ACC112 (cell line): ENCODE measurements around the gene SLC45A1.

Source experiments
- H2AFZ ChIP-seq: fragments of 200-600 bp; sonication (generic); one replicate; pipeline ENCODE4 v1.6.0; 2017; ENCODE audit warnings: antibody characterized with exemption, low read length; ENCODE audit not compliant: unreplicated experiment
- H3K27ac ChIP-seq: fragments of 200-600 bp; sonication (generic); 2 replicates; pipeline ENCODE4 v1.5.1; 2014; ENCODE audit warnings: low read depth, mild to moderate bottlenecking, antibody characterized with exemption, low read length, moderate library complexity
- H3K27me3 ChIP-seq: fragments of 200-600 bp; sonication (generic); 2 replicates; pipeline ENCODE4 v1.6.1; 2014; ENCODE audit warnings: mild to moderate bottlenecking, antibody characterized with exemption, low read length, moderate library complexity, mixed read lengths; ENCODE audit not compliant: insufficient read depth
- H3K36me3 ChIP-seq: fragments of 200-600 bp; sonication (generic); 2 replicates; pipeline ENCODE4 v1.6.1; 2016; ENCODE audit warnings: mild to moderate bottlenecking, antibody characterized with exemption, low read length, moderate library complexity, mixed read lengths; ENCODE audit not compliant: insufficient read depth
- H3K4me1 ChIP-seq: fragments of 200-600 bp; sonication (generic); one replicate; pipeline ENCODE4 v1.6.1; 2016; ENCODE audit warnings: low read length, mixed read lengths; ENCODE audit not compliant: insufficient read depth, unreplicated experiment, control insufficient read depth
- H3K4me3 ChIP-seq: fragments of 200-600 bp; sonication (generic); 2 replicates; pipeline ENCODE4 v1.5.1; 2014; ENCODE audit warnings: mild to moderate bottlenecking, low read depth, low read length
- H3K79me2 ChIP-seq: fragments of 200-600 bp; sonication (generic); one replicate; pipeline ENCODE4 v1.6.0; 2016; ENCODE audit warnings: low read length; ENCODE audit not compliant: control insufficient read depth, unreplicated experiment, insufficient read depth

The SLC45A1 gene

GRCh38 chr1:8362701-8363101 is 44.8 kb downstream of the SLC45A1 start:
- Histone ChIP-seq H3K36me3 (peaks cover 25% of the 10 kb centered on the region; the same call in 1 of the 2 replicates), H2AFZ (no peak overlapping the region), H3K79me2 (peaks cover 18% of the 10 kb centered on the region), H3K27ac (no peak overlapping the region), H3K4me1 (no peaks in the 10 kb centered on the region), H3K4me3 (no peak overlapping the region), H3K27me3 (no peaks in the 10 kb centered on the region)

DNA sequence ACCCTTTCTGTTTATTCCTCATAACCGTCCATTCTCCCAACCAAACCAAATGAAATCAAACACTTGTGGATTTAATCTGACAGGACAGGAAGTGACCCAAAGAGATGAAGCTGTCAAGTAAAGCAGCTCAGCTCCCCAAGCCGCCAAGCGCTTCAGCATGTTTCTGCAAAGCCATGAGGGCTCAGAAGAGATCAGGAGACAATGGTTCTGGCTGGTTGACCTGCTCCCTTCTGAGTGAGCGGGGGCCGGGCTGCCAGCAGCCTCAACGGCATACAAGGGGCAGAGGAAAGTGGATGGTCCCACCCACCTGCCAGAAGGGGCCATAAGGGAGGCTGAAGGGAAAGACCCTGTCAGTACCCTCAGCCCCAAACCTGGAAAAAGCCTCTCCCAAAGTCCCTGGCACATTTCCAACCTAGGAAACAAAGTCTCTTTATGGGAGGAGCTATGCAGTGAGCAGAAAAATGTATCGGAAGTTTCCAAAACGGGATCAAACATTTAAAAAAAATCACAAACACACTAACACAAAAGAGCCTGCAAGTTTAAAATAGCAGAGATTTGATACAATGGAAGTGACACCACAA is 45.4 kb downstream of the SLC45A1 start:
- Histone ChIP-seq H3K36me3 (peaks cover 22% of the 10 kb centered on the region; the same call in 1 of the 2 replicates), H3K4me1 (no peaks in the 10 kb centered on the region), H3K27ac (no peak overlapping the region), H3K4me3 (no peak overlapping the region), H3K27me3 (no peaks in the 10 kb centered on the region), H3K79me2 (peaks cover 21% of the 10 kb centered on the region), H2AFZ (no peak overlapping the region)

GRCh38 chr1:8363767-8364301 is 45.9 kb downstream of the SLC45A1 start:
- Histone ChIP-seq H3K36me3 (peaks cover 22% of the 10 kb centered on the region; the same call in 1 of the 2 replicates), H3K4me3 (no peak overlapping the region), H2AFZ (no peak overlapping the region), H3K27me3 (no peaks in the 10 kb centered on the region), H3K4me1 (no peaks in the 10 kb centered on the region), H3K79me2 (peaks cover 21% of the 10 kb centered on the region), H3K27ac (no peak overlapping the region)

DNA sequence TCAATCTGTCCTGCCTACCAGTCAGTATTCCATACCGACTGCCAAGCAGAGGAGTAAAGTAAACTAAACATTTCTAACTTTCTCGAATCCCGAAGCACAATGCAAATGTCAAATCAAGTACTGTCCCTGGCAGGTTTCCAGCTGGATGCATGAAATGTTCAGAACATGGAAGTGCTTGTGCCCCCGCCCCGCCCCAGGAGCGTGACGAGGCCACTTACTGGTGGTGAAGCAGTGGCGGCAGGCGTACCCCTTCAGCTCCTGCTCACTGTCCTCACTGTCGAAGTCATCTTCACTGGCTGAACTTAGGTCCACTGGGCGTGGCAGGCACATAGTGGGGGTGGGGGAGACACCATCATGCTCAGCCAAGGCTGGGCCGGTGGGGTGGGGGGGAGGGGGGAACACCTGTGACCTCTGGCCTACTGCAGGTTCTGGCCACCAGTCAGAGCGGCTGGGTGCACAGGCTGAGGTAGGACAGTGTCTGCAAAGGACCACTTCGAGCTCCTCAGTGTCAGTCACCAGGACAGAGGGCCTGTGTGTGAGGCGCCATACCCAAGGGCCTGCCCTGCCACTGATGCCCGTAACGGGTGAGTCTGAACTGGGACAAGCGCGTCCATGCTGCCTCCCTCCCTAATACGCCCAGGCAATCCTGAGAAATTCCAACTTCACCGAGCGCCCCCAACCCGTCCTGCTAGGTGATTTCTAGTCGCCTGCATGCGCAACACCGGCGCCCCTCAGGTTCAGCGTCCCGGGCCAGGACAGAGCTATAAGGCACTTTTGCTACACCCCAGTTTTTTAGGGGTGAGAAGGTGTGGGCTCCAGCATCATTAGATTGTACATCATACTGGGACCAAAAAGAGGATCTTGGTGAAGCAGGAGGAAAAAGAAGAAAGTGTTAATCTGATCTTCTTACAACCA is 46.9 kb downstream of the SLC45A1 start:
- H2AFZ ChIP-seq = no peak overlapping the region
- no peaks in the 10 kb centered on the region for H3K4me1 ChIP-seq
- H3K36me3 ChIP-seq = peaks cover 22% of the 10 kb centered on the region; the same call in 1 of the 2 replicates

GRCh38 chr1:8365661-8366362 is 47.9 kb downstream of the SLC45A1 start:
- Histone ChIP-seq H3K27me3 (no peaks in the 10 kb centered on the region), H3K79me2 (peaks cover 26% of the 10 kb centered on the region), H3K4me1 (peaks cover under 1% of the 10 kb centered on the region), H2AFZ (no peak overlapping the region), H3K36me3 (peaks cover 22% of the 10 kb centered on the region; the same call in 1 of the 2 replicates), H3K4me3 (no peak overlapping the region), H3K27ac (no peak overlapping the region)

More for the DNA sequence above, 46.9 kb downstream of the SLC45A1 start:
- Histone ChIP-seq H3K79me2 (peaks cover 21% of the 10 kb centered on the region), H3K27me3 (no peaks in the 10 kb centered on the region), H3K4me3 (no peak overlapping the region), H3K27ac (no peak overlapping the region)

DNA sequence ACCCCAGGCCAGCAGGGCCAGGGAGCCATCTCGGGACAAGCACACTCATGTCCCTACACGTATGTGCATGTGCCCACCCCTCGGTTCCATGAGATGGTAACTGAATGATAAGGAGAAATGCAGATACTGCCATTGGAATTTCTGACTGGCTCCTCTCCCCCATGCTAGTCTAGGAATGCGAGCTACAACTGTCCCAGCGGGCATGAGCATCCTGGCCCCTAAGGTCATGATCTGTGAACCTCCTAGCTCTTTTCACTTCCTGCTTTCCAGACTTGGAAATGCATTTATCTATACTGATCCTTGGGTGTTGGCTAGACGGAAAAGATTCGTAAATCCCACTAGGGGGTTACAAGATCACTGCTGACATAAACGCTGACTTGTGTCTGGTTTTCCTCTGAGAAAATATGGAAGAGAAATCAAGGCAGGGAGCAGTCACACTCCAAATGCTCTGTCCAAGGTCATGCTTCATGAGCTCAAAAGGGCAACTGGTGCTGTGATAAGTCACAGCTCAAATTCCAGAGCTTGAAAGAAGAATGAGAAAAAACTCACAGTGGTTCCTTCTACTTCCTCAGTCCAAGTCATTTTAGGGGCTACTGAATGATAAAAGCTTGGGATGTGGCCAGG is 49.8 kb downstream of the SLC45A1 start:
- no peak overlapping the region for H3K4me3 ChIP-seq
- peaks cover 5% of the 10 kb centered on the region for H3K4me1 ChIP-seq
- H3K79me2 ChIP-seq = peaks cover 45% of the 10 kb centered on the region

GRCh38 chr1:8368956-8369639 is 51.2 kb downstream of the SLC45A1 start:
- no peak overlapping the region for H3K4me3 ChIP-seq
- no peaks in the 10 kb centered on the region for H3K27me3 ChIP-seq
- H3K36me3 ChIP-seq = peaks cover 5% of the 10 kb centered on the region; the same call in 1 of the 2 replicates
- H2AFZ ChIP-seq = no peak overlapping the region
- H3K27ac ChIP-seq = no peak overlapping the region
- peaks cover 55% of the 10 kb centered on the region for H3K79me2 ChIP-seq
- H3K4me1 ChIP-seq = peaks cover 19% of the 10 kb centered on the region

More for the DNA sequence above, 49.8 kb downstream of the SLC45A1 start:
- Histone ChIP-seq H3K36me3 (peaks cover 10% of the 10 kb centered on the region; the same call in 1 of the 2 replicates), H3K27me3 (no peaks in the 10 kb centered on the region), H3K27ac (no peak overlapping the region), H2AFZ (no peak overlapping the region)

- Histone ChIP-seq H3K4me1 (peaks cover 28% of the 10 kb centered on the region), H3K36me3 (peaks cover under 1% of the 10 kb centered on the region; the same call in 1 of the 2 replicates), H3K4me3 (no peak overlapping the region), H2AFZ (no peak overlapping the region), H3K27me3 (no peaks in the 10 kb centered on the region), H3K27ac (no peak overlapping the region), H3K79me2 (peaks cover 62% of the 10 kb centered on the region)
Observed at GRCh38 chr1:8370046-8370881, 52.4 kb downstream of the SLC45A1 start.

DNA sequence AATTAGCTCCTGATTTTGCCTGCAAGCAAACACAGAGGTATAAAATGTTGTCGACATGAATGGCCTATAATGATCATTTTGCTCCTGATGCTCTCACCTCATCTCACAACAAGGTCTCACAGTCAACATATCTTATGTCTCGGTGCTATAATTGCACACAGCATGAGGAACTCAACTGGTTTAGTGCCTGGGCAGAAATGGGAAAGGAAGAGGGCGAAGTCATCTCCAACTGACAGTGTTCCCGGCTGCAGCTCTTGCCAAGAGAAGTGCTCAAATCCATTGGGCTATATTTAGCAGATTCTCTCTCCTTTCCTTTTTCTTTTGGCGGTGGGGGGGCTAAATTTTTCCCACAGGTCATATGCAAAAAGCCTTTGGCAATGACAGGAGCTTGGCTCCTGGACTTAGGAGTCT is 53.0 kb downstream of the SLC45A1 start:
- peaks cover 28% of the 10 kb centered on the region for H3K4me1 ChIP-seq
- no peak overlapping the region for H3K27ac ChIP-seq
- H3K79me2 ChIP-seq = peaks cover 59% of the 10 kb centered on the region
- H3K36me3 ChIP-seq = no peaks in the 10 kb centered on the region
- no peaks in the 10 kb centered on the region for H3K27me3 ChIP-seq
- no peak overlapping the region for H2AFZ ChIP-seq
- H3K4me3 ChIP-seq = no peak overlapping the region
